Left ventricle myocardium superior (tissue), 1 donor: ENCODE results near the gene NRDC. TPM values are rescaled to one million over a fixed set of nuclear protein-coding genes. Genes with fewer than 3 reads are reported as not detected.

Experiments used
- ATAC-seq: fragments of 200-7000 bp; cut with Tn5 transposase; one replicate; pipeline ENCODE4 v1.9.1; 2020; ENCODE audit warnings: mild to moderate bottlenecking, moderate library complexity
- DNase-seq: peaks from one replicate; pipeline ENCODE4 v3.0.0-alpha.2; 2020
- intact Hi-C: fragments of 100-400 bp; cut with micrococcal nuclease; formaldehyde crosslinking; loops from one replicate; pipeline ENCODE4 v1.11.0; 2022
- microRNA-seq: library from miRNA; unstranded; fragments of <30 nt; microRNA quantifications from one replicate; pipeline ENCODE4 v1.2.0, GENCODE V29; 2020; ENCODE audit warnings: borderline number of aligned reads
- total RNA-seq: library from RNA; stranded (reverse); fragmentation: NEBNext Ultra II Directional; extraction: Animal tissue kit (Norgen Biotek cat#: 25700); gene quantifications from one replicate; pipeline ENCODE4 v1.2.1, GENCODE V29; 2021
- donor health status: DM: no; HTN: yes; CAD: no; lungs with severe emphysema.

The NRDC gene
- total RNA-seq, 1 donor from 2014 or later: 157 TPM

DNA sequence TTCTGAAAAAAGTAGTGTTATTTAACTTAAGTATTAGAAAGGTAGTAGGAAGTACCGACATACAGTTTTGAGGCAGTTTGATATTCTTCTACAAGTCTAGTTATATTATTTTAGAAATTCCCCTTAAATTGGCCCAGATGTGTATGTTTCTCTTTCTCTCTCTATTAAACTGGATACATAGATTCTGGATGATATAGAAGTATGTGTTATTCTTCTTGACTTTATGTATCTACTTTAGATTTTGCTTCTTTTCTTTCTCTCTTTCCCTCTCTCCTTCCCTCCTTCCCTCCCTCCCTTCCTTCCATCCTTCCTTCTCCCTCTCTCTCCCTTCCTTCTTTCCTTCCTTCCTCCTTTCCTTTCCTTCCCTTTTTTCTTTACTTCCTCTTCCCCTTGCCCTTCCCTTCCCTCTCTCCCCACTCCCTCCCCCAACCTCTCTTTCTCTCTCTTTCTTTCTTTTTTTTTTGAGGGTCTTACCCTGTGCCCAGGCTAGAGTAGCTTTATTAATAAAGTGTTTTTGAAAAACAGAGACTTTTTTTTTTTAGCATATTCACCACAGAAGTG is 137.3 kb downstream of the NRDC start:
- ATAC-seq: no peak
- DNase-seq: no peak
- intact Hi-C loops: no loop called here

DNA sequence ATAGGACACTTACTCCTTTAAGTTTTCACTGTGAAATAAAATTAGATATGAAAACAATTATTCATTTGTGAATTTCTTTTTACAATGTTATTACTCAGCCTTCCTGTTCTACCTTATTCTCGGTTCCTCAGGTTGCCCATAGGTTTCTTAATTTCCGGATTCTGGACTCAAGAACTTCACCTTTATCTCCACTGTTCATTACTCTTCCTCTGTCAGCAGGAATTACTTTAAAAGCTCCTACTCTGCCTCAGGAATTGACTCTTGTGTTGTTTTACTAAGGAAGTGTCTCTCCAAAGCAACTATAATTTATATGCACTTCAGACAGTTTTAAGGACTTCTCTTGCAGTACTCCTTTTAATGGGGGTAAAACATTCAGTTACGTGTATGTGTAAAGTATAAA is 137.9 kb downstream of the NRDC start:
- ATAC-seq: no peak
- intact Hi-C loops: no loop called here
- DNase-seq: no peak

Small RNA genes within 50 kb of the gene (microRNA-seq; reads per million reads assigned to microRNA genes)
- gene MIR761: not detected

Other genes with a start within 250 kb of the NRDC start
- gene RAB3B, start 112.0 kb upstream of the NRDC start, total RNA-seq: not detected
- 3.2 TPM for gene KTI12, start 155.1 kb upstream of the NRDC start, total RNA-seq
- 18.5 TPM for gene TXNDC12, start 176.5 kb upstream of the NRDC start, total RNA-seq
- gene BTF3L4, start 177.6 kb upstream of the NRDC start, total RNA-seq: 30.8 TPM